SJSA1 (cell line): ENCODE measurements around the gene MRPL51. TPM values are rescaled to one million over a fixed set of nuclear protein-coding genes. Genes with fewer than 3 reads are reported as not detected.
A peak's percentile ranks its signal among the peaks of the same experiment; 100 is the strongest.

ENCODE experiments used
- DNase-seq, 2 experiments: peaks; one replicate each; pipeline ENCODE4 v3.0.0-alpha.2; 2015 to 2020; ENCODE audit warnings: low spot score in 2 of 2, low read depth in 1 of 2
- H3K27ac ChIP-seq: fragments of 250-450 bp; sonication (Bioruptor Pico); 2 replicates; pipeline ENCODE4 v1.5.1; 2020; ENCODE audit warnings: mild to moderate bottlenecking, moderate library complexity
- H3K27me3 ChIP-seq: fragments of 250-450 bp; sonication (Bioruptor Pico); replicated peaks from 2 replicates; pipeline ENCODE4 v1.5.1; 2020; ENCODE audit warnings: mild to moderate bottlenecking, moderate library complexity
- H3K36me3 ChIP-seq: fragments of 250-450 bp; sonication (Bioruptor Pico); 2 replicates; pipeline ENCODE4 v1.5.1; 2020; ENCODE audit warnings: mild to moderate bottlenecking
- H3K4me1 ChIP-seq: fragments of 250-450 bp; sonication (Bioruptor Pico); replicated peaks from 2 replicates; pipeline ENCODE4 v1.6.1; 2021; ENCODE audit warnings: mild to moderate bottlenecking
- H3K4me3 ChIP-seq: fragments of 250-450 bp; sonication (Bioruptor Pico); 2 replicates; pipeline ENCODE4 v1.5.1; 2020; ENCODE audit warnings: mild to moderate bottlenecking
- H3K9me3 ChIP-seq: fragments of 250-450 bp; sonication (Bioruptor Pico); replicated peaks from 2 replicates; pipeline ENCODE4 v1.5.1; 2020; ENCODE audit warnings: mild to moderate bottlenecking
- total RNA-seq: library from RNA; depleted of rRNA; stranded (reverse); fragments of >200 nt; shearing (Covaris generic); gene quantifications from 2 replicates; pipeline ENCODE4 v1.2.3, GENCODE V29; 2014; rRNA removed

MRPL51 gene
- total RNA-seq, 1 experiment from 2014 or later: 213 TPM

- H3K9me3 ChIP-seq: no peaks in the 10 kb centered on the region
- DNase-seq: peak; percentile 81 to 89
- H3K27me3 ChIP-seq: no peaks in the 10 kb centered on the region
- H3K4me3 ChIP-seq: peak within 1 kb of the TSS; percentile 51
- peaks cover 11% of the 10 kb centered on the region for H3K36me3 ChIP-seq
- H3K4me1 ChIP-seq: peaks cover 32% of the 10 kb centered on the region
- peak within 1 kb of the TSS; percentile 79 for H3K27ac ChIP-seq
These were observed 41.5 kb downstream of the MRPL51 start, which contains the start of gene TAPBPL for GRCh38 chr12:6451348-6452244. TAPBPL (plus strand) TSS chr12:6452042; CDS start chr12:6452249, 207 bp downstream.

- peak overlapping the region; percentile 51 for H3K4me3 ChIP-seq
- peak overlapping the region; percentile 79 for H3K27ac ChIP-seq
- no peaks in the 10 kb centered on the region for H3K27me3 ChIP-seq
- H3K9me3 ChIP-seq: no peaks in the 10 kb centered on the region
- no peak for DNase-seq
- H3K4me1 ChIP-seq: peaks cover 32% of the 10 kb centered on the region
- H3K36me3 ChIP-seq: peaks cover 11% of the 10 kb centered on the region; the same call in 1 of the 2 replicates
These were observed 42.2 kb downstream of the MRPL51 start for GRCh38 chr12:6450869-6451347.

GRCh38 chr12:6450091-6450868 lies 42.8 kb downstream of the MRPL51 start:
- Histone ChIP-seq H3K4me1 (peaks cover 32% of the 10 kb centered on the region), H3K27ac (no peak overlapping the region), H3K27me3 (no peaks in the 10 kb centered on the region), H3K36me3 (peaks cover 11% of the 10 kb centered on the region; the same call in 1 of the 2 replicates), H3K9me3 (no peaks in the 10 kb centered on the region), H3K4me3 (no peak overlapping the region)
- DNase-seq: no peak

- H3K36me3 ChIP-seq: no peaks in the 10 kb centered on the region; the same call in 1 of the 2 replicates
- H3K4me1 ChIP-seq: peaks cover under 1% of the 10 kb centered on the region; the same call in 1 of the 2 replicates
- H3K27me3 ChIP-seq: no peaks in the 10 kb centered on the region
- H3K9me3 ChIP-seq: no peaks in the 10 kb centered on the region
- H3K4me3 ChIP-seq: no peak within 1 kb of the TSS
- no peak for DNase-seq
- no peak within 1 kb of the TSS for H3K27ac ChIP-seq
These were observed 48.1 kb downstream of the MRPL51 start, which contains the start of gene CD27 for GRCh38 chr12:6444704-6445688. CD27 (plus strand) TSS chr12:6444955; CDS start chr12:6445096, 141 bp downstream.

- H3K9me3 ChIP-seq: no peaks in the 10 kb centered on the region
- H3K27ac ChIP-seq: no peak overlapping the region
- H3K4me3 ChIP-seq: no peak overlapping the region
- H3K4me1 ChIP-seq: no peaks in the 10 kb centered on the region
- H3K27me3 ChIP-seq: no peaks in the 10 kb centered on the region
- H3K36me3 ChIP-seq: no peaks in the 10 kb centered on the region; the same call in 1 of the 2 replicates
- no peak for DNase-seq
These were observed 49.0 kb downstream of the MRPL51 start for GRCh38 chr12:6444031-6444430.

- H3K4me3 ChIP-seq: no peak overlapping the region
- no peak overlapping the region for H3K27ac ChIP-seq
- H3K9me3 ChIP-seq: no peaks in the 10 kb centered on the region
- no peaks in the 10 kb centered on the region for H3K4me1 ChIP-seq
- no peaks in the 10 kb centered on the region; the same call in 1 of the 2 replicates for H3K36me3 ChIP-seq
- DNase-seq: no peak
- H3K27me3 ChIP-seq: no peaks in the 10 kb centered on the region
These were observed 49.6 kb downstream of the MRPL51 start for GRCh38 chr12:6443361-6443983.

GRCh38 chr12:6442836-6443235 lies 50.2 kb downstream of the MRPL51 start:
- Histone ChIP-seq H3K27ac (no peak overlapping the region), H3K4me3 (no peak overlapping the region), H3K4me1 (no peaks in the 10 kb centered on the region), H3K9me3 (no peaks in the 10 kb centered on the region), H3K36me3 (no peaks in the 10 kb centered on the region; the same call in 1 of the 2 replicates), H3K27me3 (no peaks in the 10 kb centered on the region)
- no peak for DNase-seq

Other genes with a start within 250 kb of the MRPL51 start
- gene PLEKHG6, start 182.6 kb downstream of the MRPL51 start, total RNA-seq: 0.08 TPM in 1 of 2 replicates, not detected in the other
- gene TNFRSF1A, start 151.2 kb downstream of the MRPL51 start, total RNA-seq: 109 and 132 TPM in 2 replicates
- 0.18 and 4.7 TPM in 2 replicates for gene SCNN1A, start 117.7 kb downstream of the MRPL51 start, total RNA-seq
- 102 and 106 TPM in 2 replicates for gene LTBR, start 109.1 kb downstream of the MRPL51 start, total RNA-seq
- gene CD27, start 48.3 kb downstream of the MRPL51 start, total RNA-seq: not detected in 2 replicates
- 1.1 and 5.4 TPM in 2 replicates for gene TAPBPL, start 41.2 kb downstream of the MRPL51 start, total RNA-seq
- gene VAMP1, start 22.6 kb downstream of the MRPL51 start, total RNA-seq: 2.4 and 6.4 TPM in 2 replicates
- 84.0 and 131 TPM in 2 replicates for gene NCAPD2, start 840 bp upstream of the MRPL51 start, total RNA-seq
- 5,440 and 7,155 TPM in 2 replicates for gene GAPDH, start 41.3 kb upstream of the MRPL51 start, total RNA-seq
- 12.1 and 14.9 TPM in 2 replicates for gene IFFO1, start 62.8 kb upstream of the MRPL51 start, total RNA-seq
- 48.3 and 76.6 TPM in 2 replicates for gene NOP2, start 75.0 kb upstream of the MRPL51 start, total RNA-seq
- gene CHD4, start 114.1 kb upstream of the MRPL51 start, total RNA-seq: 178 and 180 TPM in 2 replicates
- gene LPAR5, start 142.7 kb upstream of the MRPL51 start, total RNA-seq: not detected in 2 replicates
- gene ACRBP, start 154.2 kb upstream of the MRPL51 start, total RNA-seq: not detected in 2 replicates
- 34.8 and 41.0 TPM in 2 replicates for gene ING4, start 169.9 kb upstream of the MRPL51 start, total RNA-seq
- gene ZNF384, start 196.1 kb upstream of the MRPL51 start, total RNA-seq: 19.5 and 20.0 TPM in 2 replicates
- not detected in 2 replicates for gene PIANP, start 207.6 kb upstream of the MRPL51 start, total RNA-seq
- 80.2 and 82.4 TPM in 2 replicates for gene COPS7A, start 230.8 kb upstream of the MRPL51 start, total RNA-seq